ENCODE measurements around the gene PARPBP.

GRCh38 chr12:102163383-102163782 lies 43.4 kb downstream of the PARPBP start:
- TF ChIP-seq, protein P1, sequence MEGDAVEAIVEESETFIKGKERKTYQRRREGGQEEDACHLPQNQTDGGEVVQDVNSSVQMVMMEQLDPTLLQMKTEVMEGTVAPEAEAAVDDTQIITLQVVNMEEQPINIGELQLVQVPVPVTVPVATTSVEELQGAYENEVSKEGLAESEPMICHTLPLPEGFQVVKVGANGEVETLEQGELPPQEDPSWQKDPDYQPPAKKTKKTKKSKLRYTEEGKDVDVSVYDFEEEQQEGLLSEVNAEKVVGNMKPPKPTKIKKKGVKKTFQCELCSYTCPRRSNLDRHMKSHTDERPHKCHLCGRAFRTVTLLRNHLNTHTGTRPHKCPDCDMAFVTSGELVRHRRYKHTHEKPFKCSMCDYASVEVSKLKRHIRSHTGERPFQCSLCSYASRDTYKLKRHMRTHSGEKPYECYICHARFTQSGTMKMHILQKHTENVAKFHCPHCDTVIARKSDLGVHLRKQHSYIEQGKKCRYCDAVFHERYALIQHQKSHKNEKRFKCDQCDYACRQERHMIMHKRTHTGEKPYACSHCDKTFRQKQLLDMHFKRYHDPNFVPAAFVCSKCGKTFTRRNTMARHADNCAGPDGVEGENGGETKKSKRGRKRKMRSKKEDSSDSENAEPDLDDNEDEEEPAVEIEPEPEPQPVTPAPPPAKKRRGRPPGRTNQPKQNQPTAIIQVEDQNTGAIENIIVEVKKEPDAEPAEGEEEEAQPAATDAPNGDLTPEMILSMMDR (IDR thresholded peaks at IDR 0.05): no peak
- no peak for TF ChIP-seq POLR2A (IDR thresholded peaks at IDR 0.05)
